ENCODE data around the gene TLR1.

TLR1 gene

DNA sequence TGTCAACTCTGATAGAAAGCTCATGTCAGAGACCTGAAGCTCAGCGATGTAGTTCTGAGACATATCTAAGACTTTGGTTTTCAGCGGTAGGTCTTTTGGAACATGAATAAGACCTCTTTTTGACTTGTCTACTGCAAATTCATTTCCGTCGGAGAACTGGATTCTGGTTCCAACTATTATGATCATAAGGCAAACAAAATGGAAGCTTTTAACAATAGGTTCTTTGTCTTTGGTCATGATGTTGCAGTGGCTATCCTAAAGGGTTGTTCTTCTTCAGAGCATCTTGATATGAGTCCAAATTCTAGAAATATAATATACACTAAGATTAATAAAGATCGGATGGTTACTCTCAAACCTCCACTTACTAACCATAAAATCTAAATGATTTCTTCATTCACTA is 24.6 kb upstream of the TLR1 start:
- Histone ChIP-seq H3K9me2 (replicated peaks; ENCODE audit: insufficient read depth, low read length) (no peaks in the 10 kb centered on the region), H3F3A (ENCODE audit: insufficient read depth, low read length) (no peaks in the 10 kb centered on the region), H3K36me3 (replicated peaks; ENCODE audit: insufficient read depth, low read length) (no peaks in the 10 kb centered on the region), H3K27ac (ENCODE audit: low read length) (no peak overlapping the region), H3K9ac (ENCODE audit: low read length) (no peak overlapping the region), H2AFZ (ENCODE audit: low read length) (no peak overlapping the region), H3K27me3 (replicated peaks; ENCODE audit: insufficient read depth, low read length) (no peaks in the 10 kb centered on the region), H4K20me1 (ENCODE audit: insufficient read depth, low read length) (no peaks in the 10 kb centered on the region), H3K4me3 (ENCODE audit: low read length) (no peak overlapping the region), H3K79me2 (ENCODE audit: low read length) (peaks cover 14% of the 10 kb centered on the region; the same call in 1 of the 2 replicates), H3K9me3 (replicated peaks; ENCODE audit: insufficient read depth, low read length) (no peaks in the 10 kb centered on the region), H3K4me2 (ENCODE audit: low read depth, low read length) (no peak overlapping the region), H3K4me1 (ENCODE audit: low read length) (no peaks in the 10 kb centered on the region)
- TF ChIP-seq EZH2 (optimal IDR thresholded peaks at IDR 0.05; ENCODE audit: low read depth, low read length) (no peak), EZH2phosphoT487 (IDR thresholded peaks at IDR 0.05; ENCODE audit: low read length) (no peak)
- TF ChIP-seq, protein P1, sequence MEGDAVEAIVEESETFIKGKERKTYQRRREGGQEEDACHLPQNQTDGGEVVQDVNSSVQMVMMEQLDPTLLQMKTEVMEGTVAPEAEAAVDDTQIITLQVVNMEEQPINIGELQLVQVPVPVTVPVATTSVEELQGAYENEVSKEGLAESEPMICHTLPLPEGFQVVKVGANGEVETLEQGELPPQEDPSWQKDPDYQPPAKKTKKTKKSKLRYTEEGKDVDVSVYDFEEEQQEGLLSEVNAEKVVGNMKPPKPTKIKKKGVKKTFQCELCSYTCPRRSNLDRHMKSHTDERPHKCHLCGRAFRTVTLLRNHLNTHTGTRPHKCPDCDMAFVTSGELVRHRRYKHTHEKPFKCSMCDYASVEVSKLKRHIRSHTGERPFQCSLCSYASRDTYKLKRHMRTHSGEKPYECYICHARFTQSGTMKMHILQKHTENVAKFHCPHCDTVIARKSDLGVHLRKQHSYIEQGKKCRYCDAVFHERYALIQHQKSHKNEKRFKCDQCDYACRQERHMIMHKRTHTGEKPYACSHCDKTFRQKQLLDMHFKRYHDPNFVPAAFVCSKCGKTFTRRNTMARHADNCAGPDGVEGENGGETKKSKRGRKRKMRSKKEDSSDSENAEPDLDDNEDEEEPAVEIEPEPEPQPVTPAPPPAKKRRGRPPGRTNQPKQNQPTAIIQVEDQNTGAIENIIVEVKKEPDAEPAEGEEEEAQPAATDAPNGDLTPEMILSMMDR (IDR thresholded peaks at IDR 0.05; ENCODE audit: low read length), result no peak
- no peak for DNase-seq

DNA sequence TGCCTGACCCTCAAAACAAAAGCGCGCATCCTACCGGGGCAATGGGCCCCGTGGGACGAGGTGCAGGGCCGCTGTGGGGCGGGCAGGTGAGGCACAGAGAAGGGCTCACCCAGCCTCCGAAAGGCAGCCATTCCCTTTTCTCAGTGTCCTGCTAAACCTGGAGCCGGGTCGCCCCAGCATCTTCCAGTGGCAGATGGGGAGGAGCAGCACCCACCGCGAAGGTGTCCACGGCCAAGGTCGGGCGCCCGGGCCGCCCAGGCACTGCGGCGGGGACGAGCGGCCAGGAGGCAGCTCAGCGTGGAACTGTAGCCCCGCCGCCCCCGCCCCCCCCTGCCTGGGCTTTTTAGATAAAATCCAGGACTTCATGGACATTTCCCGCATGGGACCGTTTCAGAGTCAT is 19.2 kb upstream of the TLR1 start:
- Histone ChIP-seq H3K4me3 (ENCODE audit: low read length) (no peak overlapping the region), H4K20me1 (ENCODE audit: insufficient read depth, low read length) (no peaks in the 10 kb centered on the region), H3K27ac (ENCODE audit: low read length) (no peak overlapping the region), H3F3A (ENCODE audit: insufficient read depth, low read length) (no peaks in the 10 kb centered on the region), H3K79me2 (ENCODE audit: low read length) (no peaks in the 10 kb centered on the region), H3K9me2 (replicated peaks; ENCODE audit: insufficient read depth, low read length) (no peaks in the 10 kb centered on the region), H3K9ac (ENCODE audit: low read length) (no peak overlapping the region), H2AFZ (ENCODE audit: low read length) (no peak overlapping the region), H3K36me3 (replicated peaks; ENCODE audit: insufficient read depth, low read length) (no peaks in the 10 kb centered on the region), H3K9me3 (replicated peaks; ENCODE audit: insufficient read depth, low read length) (no peaks in the 10 kb centered on the region), H3K4me2 (ENCODE audit: low read depth, low read length) (no peak overlapping the region), H3K4me1 (ENCODE audit: low read length) (peaks cover 12% of the 10 kb centered on the region), H3K27me3 (replicated peaks; ENCODE audit: insufficient read depth, low read length) (no peaks in the 10 kb centered on the region)
- TF ChIP-seq, protein P1 (IDR thresholded peaks at IDR 0.05; ENCODE audit: low read length), result no peak
- TF ChIP-seq EZH2phosphoT487 (IDR thresholded peaks at IDR 0.05; ENCODE audit: low read length) (no peak), EZH2 (optimal IDR thresholded peaks at IDR 0.05; ENCODE audit: low read depth, low read length) (no peak)
- no peak for DNase-seq

DNA sequence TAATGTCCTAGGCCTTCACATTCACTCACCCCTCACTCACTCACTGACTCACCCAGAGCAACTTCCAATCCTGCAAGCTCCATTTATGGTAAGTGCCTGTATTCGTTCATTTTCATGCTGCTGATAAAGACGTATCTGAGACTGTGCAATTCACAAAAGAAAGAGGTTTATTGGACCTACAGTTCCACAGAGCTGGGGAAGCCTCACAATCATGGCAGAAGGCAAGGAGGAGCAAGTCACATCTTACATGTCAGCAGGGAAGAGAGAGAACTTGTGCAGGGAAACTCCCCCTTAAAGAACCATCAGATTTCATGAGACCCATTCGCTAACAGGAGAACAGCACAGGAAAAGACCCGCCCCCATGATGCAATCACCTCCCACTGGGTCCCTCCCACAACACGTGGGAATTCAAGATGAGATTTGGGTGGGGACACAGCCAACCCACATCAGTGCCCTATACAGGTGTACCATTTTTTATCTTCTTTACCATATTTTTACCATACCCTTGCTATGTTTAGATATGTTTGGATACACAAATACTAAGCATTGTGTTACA is 18.2 kb upstream of the TLR1 start:
- Histone ChIP-seq H3K36me3 (replicated peaks; ENCODE audit: insufficient read depth, low read length) (no peaks in the 10 kb centered on the region), H3K79me2 (ENCODE audit: low read length) (no peaks in the 10 kb centered on the region), H4K20me1 (ENCODE audit: insufficient read depth, low read length) (no peaks in the 10 kb centered on the region), H2AFZ (ENCODE audit: low read length) (no peak overlapping the region), H3F3A (ENCODE audit: insufficient read depth, low read length) (no peaks in the 10 kb centered on the region), H3K27me3 (replicated peaks; ENCODE audit: insufficient read depth, low read length) (no peaks in the 10 kb centered on the region), H3K9ac (ENCODE audit: low read length) (no peak overlapping the region), H3K9me2 (replicated peaks; ENCODE audit: insufficient read depth, low read length) (no peaks in the 10 kb centered on the region), H3K4me1 (ENCODE audit: low read length) (peaks cover 12% of the 10 kb centered on the region), H3K4me3 (ENCODE audit: low read length) (no peak overlapping the region), H3K27ac (ENCODE audit: low read length) (no peak overlapping the region), H3K4me2 (ENCODE audit: low read depth, low read length) (no peak overlapping the region), H3K9me3 (replicated peaks; ENCODE audit: insufficient read depth, low read length) (no peaks in the 10 kb centered on the region)
- no peak for DNase-seq
- TF ChIP-seq, protein P1 (IDR thresholded peaks at IDR 0.05; ENCODE audit: low read length), result no peak
- TF ChIP-seq EZH2 (optimal IDR thresholded peaks at IDR 0.05; ENCODE audit: low read depth, low read length), result no peak
